Small intestine (tissue), 16 donors: ENCODE results near the gene SLC38A3. TPM values are rescaled to one million over a fixed set of nuclear protein-coding genes. Genes with fewer than 3 reads are reported as not detected.

Experiments used
- DNase-seq, 2 donors: peaks; one replicate each; pipeline versions ENCODE4 v3.0.0 to v3.0.0-alpha.2; 2013
- FAIRE-seq: peaks from 2 replicates; lab custom pipeline; 2012; peaks lifted over from hg19 to GRCh38; lab: Jason Lieb, UNC
- H3K27ac ChIP-seq, 3 donors: one replicate each; pipeline ENCODE4 v1.5.1; 2013; ENCODE audit warnings: low read length in 2 of 3, mild to moderate bottlenecking in 2 of 3, control low read depth in 1 of 3, inconsistent platforms in 1 of 3, low read depth in 1 of 3, moderate library complexity in 1 of 3
- H3K27me3 ChIP-seq, 3 donors: one replicate each; pipeline ENCODE4 v1.6.1; 2013; ENCODE audit warnings: low read length in 3 of 3, inconsistent platforms in 1 of 3; ENCODE audit not compliant: control insufficient read depth in 3 of 3, insufficient read depth in 3 of 3
- H3K36me3 ChIP-seq, 3 donors: one replicate each; pipeline ENCODE4 v1.6.1; 2013; ENCODE audit warnings: low read length in 3 of 3, inconsistent platforms in 1 of 3, low read depth in 1 of 3, mild to moderate bottlenecking in 1 of 3, moderate library complexity in 1 of 3; ENCODE audit not compliant: control insufficient read depth in 3 of 3, insufficient read depth in 2 of 3
- H3K4me1 ChIP-seq, 3 donors: one replicate each; pipeline ENCODE4 v1.6.1; 2013; ENCODE audit warnings: low read length in 2 of 3, inconsistent platforms in 1 of 3, low read depth in 1 of 3, mild to moderate bottlenecking in 1 of 3, moderate library complexity in 1 of 3; ENCODE audit not compliant: control insufficient read depth in 3 of 3, insufficient read depth in 2 of 3
- H3K4me3 ChIP-seq, 3 donors: one replicate each; pipeline ENCODE4 v1.5.1; 2013; ENCODE audit warnings: low read length in 3 of 3, control low read depth in 1 of 3, inconsistent platforms in 1 of 3, low read depth in 1 of 3, mild to moderate bottlenecking in 1 of 3, moderate library complexity in 1 of 3
- H3K9me3 ChIP-seq, 2 donors: one replicate each; pipeline ENCODE4 v1.6.1; 2013; ENCODE audit warnings: low read depth in 1 of 2, low read length in 1 of 2; ENCODE audit not compliant: control insufficient read depth in 2 of 2, insufficient read depth in 1 of 2
- WGBS, 3 donors: extraction: QIAGEN DNeasy Blood & Tissue Kit; methylation state at CpG; one replicate each; pipeline ENCODE4 v1.1.7; 2013; 5-methylcytosine and 5-hydroxymethylcytosine counted together
- long read RNA-seq, 10 donors: transcript quantifications; one replicate each; lab custom pipeline, GENCODE V29; 2026
- polyA plus RNA-seq, 4 donors: library from polyadenylated mRNA; stranded (reverse) in 3 of 4; unstranded in 1 of 4; fragments of 200-250 nt in 3 of 4; fragments of 120-200 nt in 1 of 4; gene quantifications; one replicate each; pipeline versions ENCODE4 v1.2.1 to v1.2.3, GENCODE V29; 2013
- donor health status: healthy with polysubstance abuse.
- donor health status: control.
- donor health status: control.
- donor health status: Bipolar disorder and iron deficiency.
- donor health status: healthy.

Gene SLC38A3
- polyA plus RNA-seq: 1 to 10 TPM in 2 of 4 donors, not detected in 2; 2.1 to 2.4 TPM
- long read RNA-seq, donor 1: 0 reads
- long read RNA-seq, donor 2: 0 reads
- long read RNA-seq, donor 3: 0 reads
- long read RNA-seq, donor 4: 0 reads
- long read RNA-seq, donor 5: 0 reads
- long read RNA-seq, donor 6: 0 reads
- long read RNA-seq, donor 7: 0 reads
- long read RNA-seq, donor 8: 0 reads
- long read RNA-seq, donor 9: 0 reads
- long read RNA-seq, donor 10: 0 reads

GRCh38 chr3:50204804-50205412, at the start of gene SLC38A3:
SLC38A3 (plus strand) TSS chr3:50205271; CDS start chr3:50214200, 8,929 bp downstream.
- H3K9me3 ChIP-seq: no peaks in the 10 kb centered on the region
- no peak for FAIRE-seq
- H3K27ac ChIP-seq: no peak within 1 kb of the TSS
- H3K4me1 ChIP-seq: peaks cover 0 to 42% (median 3%) of the 10 kb centered on the region in 3 donors
- WGBS, 3 donors: 3 to 4% (median 4%) methylated on average over 31 to 41 of the region's 41 CpGs
- H3K27me3 ChIP-seq: peaks cover 0 to 48% (median 19%) of the 10 kb centered on the region in 3 donors
- H3K36me3 ChIP-seq: no peaks in the 10 kb centered on the region
- peak in 1 of 2 donors; percentile 60 for DNase-seq
- H3K4me3 ChIP-seq: peak within 1 kb of the TSS in 2 of 3 donors; percentile 31 to 36

GRCh38 chr3:50155491-50155878, 49.6 kb upstream of the SLC38A3 start:
- Histone ChIP-seq H3K27ac (peak overlapping the region in 2 of 3 donors; percentile 71 to 72), H3K36me3 (peaks cover 0 to 16% (median 0%) of the 10 kb centered on the region in 3 donors), H3K4me3 (peak overlapping the region; percentile 44 to 72 (median 47)), H3K4me1 (peaks cover 0 to 22% (median 9%) of the 10 kb centered on the region in 3 donors), H3K9me3 (no peaks in the 10 kb centered on the region), H3K27me3 (peaks cover 0 to 53% (median 0%) of the 10 kb centered on the region in 3 donors)
- DNase-seq: no peak
- no peak for FAIRE-seq
- 0 to 2% (median 2%) methylated on average over 26 to 37 of the region's 37 CpGs for WGBS, 3 donors

- Histone ChIP-seq H3K27ac (peak overlapping the region in 1 of 3 donors; percentile 71), H3K9me3 (no peaks in the 10 kb centered on the region), H3K4me1 (peaks cover 0 to 22% (median 9%) of the 10 kb centered on the region in 3 donors), H3K4me3 (peak overlapping the region in 2 of 3 donors; percentile 44 to 72), H3K27me3 (peaks cover 0 to 57% (median 0%) of the 10 kb centered on the region in 3 donors), H3K36me3 (peaks cover 0 to 16% (median 0%) of the 10 kb centered on the region in 3 donors)
- no peak for DNase-seq
- WGBS, 3 donors: 8 to 25% (median 18%) methylated on average over 13 of the region's 13 CpGs
- FAIRE-seq: no peak
Measured at GRCh38 chr3:50155891-50156290, 49.2 kb upstream of the SLC38A3 start.

- FAIRE-seq (no peak), DNase-seq (no peak)
- Histone ChIP-seq H3K4me3 (peak overlapping the region; percentile 20 to 72 (median 44)), H3K36me3 (peaks cover 0 to 19% (median 0%) of the 10 kb centered on the region in 3 donors), H3K27me3 (peaks cover 0 to 66% (median 0%) of the 10 kb centered on the region in 3 donors), H3K27ac (peak overlapping the region; percentile 20 to 71 (median 27)), H3K4me1 (peaks cover 0 to 22% (median 2%) of the 10 kb centered on the region in 3 donors), H3K9me3 (no peaks in the 10 kb centered on the region)
- WGBS, 3 donors: 5 to 25% (median 22%) methylated on average over 16 to 20 of the region's 20 CpGs
Measured at GRCh38 chr3:50156549-50157493, 48.2 kb upstream of the SLC38A3 start.

DNA sequence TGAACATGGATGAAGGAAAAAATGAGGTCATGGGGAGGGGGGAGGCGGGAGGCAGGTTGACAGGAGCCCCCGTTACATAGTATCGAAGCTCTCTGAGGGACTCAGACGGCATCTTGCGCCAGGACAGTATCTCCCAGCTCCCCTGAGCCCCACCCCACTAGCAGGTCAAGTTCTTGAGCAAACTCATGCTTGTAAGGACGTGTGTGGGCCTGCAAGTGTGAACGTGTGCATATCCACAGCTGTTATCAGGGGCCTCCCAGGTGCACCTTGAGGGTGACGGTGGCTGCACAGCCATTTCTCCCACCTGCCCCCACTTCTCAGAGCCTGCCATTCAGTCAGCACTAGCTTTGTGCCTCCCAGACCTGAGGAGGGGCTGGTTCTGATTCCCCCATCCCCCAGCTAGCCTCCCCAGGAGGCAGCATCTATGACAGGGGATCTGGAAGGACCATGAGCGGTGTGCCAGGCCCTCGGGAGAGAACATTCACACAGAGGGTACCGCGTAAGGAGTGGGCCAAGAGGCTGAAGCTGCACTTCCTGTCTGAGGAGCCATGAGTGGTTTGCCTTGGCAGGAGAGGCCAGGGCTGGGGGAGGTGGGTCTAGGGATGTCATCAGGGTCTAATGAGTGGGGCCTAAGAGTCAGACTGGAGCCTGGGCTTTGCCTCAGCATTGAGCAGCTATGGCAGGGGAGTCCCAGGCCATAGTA, 47.1 kb upstream of the SLC38A3 start:
- DNase-seq: no peak
- no peak for FAIRE-seq
- H3K27ac ChIP-seq: peak overlapping the region in 1 of 3 donors; percentile 71
- H3K9me3 ChIP-seq: no peaks in the 10 kb centered on the region
- peaks cover 0 to 74% (median 0%) of the 10 kb centered on the region in 3 donors for H3K27me3 ChIP-seq
- WGBS, 3 donors: 51 to 71% (median 70%) methylated on average over 10 to 12 of the region's 12 CpGs
- no peak overlapping the region for H3K4me3 ChIP-seq
- peaks cover 0 to 27% (median 0%) of the 10 kb centered on the region in 3 donors for H3K36me3 ChIP-seq
- peaks cover 0 to 22% (median 0%) of the 10 kb centered on the region in 3 donors for H3K4me1 ChIP-seq

- Histone ChIP-seq H3K4me1 (peaks cover 0 to 27% (median 0%) of the 10 kb centered on the region in 3 donors), H3K36me3 (peaks cover 0 to 34% (median 0%) of the 10 kb centered on the region in 3 donors), H3K27ac (peak overlapping the region in 1 of 3 donors; percentile 51), H3K27me3 (peaks cover 0 to 73% (median 0%) of the 10 kb centered on the region in 3 donors), H3K9me3 (no peaks in the 10 kb centered on the region), H3K4me3 (no peak overlapping the region)
- 61 to 78% (median 77%) methylated on average over 10 of the region's 10 CpGs for WGBS, 3 donors
- DNase-seq (no peak), FAIRE-seq (no peak)
Measured at GRCh38 chr3:50158530-50159146, 46.4 kb upstream of the SLC38A3 start.

DNA sequence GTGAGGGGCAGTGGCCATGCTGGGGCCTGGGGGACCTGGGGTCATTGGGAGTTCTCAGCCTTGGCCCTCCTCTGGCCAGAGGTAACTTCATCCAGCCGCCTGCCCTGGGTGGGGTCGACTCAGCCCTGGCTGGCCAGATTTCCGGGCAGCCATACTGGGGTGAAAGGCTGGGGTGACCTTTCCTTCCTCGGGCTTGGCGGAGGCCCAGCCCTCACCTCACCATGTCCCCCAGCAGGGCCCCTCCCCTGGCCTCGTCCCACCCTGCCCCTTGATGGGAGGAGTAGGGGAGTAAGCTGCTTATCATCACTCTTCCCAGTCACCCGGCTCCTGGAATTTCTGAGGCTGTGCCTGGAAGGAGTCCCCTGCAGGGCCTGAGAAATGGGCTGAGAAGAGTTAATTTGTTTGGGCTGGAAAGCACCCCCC, 44.5 kb upstream of the SLC38A3 start:
- H3K27me3 ChIP-seq: peaks cover 0 to 75% (median 0%) of the 10 kb centered on the region in 3 donors
- H3K4me1 ChIP-seq: peaks cover 0 to 41% (median 3%) of the 10 kb centered on the region in 3 donors
- H3K9me3 ChIP-seq: no peaks in the 10 kb centered on the region
- H3K4me3 ChIP-seq: no peak overlapping the region
- WGBS, 3 donors: 18 to 41% (median 38%) methylated on average over 7 of the region's 7 CpGs
- H3K36me3 ChIP-seq: peaks cover 0 to 35% (median 0%) of the 10 kb centered on the region in 3 donors
- DNase-seq (no peak), FAIRE-seq (no peak)
- peak overlapping the region in 1 of 3 donors; percentile 84 for H3K27ac ChIP-seq
